HTR-8/SVneo (cell line): ENCODE data around the gene USP32.

Experiments
- DNase-seq: peaks from one replicate; pipeline ENCODE4 v3.0.0; 2011; ENCODE audit warnings: low spot score, mixed read lengths; ENCODE audit not compliant: insufficient read length
- FAIRE-seq: peaks from 2 replicates; lab custom pipeline; 2011; peaks lifted over from hg19 to GRCh38; lab: Jason Lieb, UNC

The USP32 gene

DNA sequence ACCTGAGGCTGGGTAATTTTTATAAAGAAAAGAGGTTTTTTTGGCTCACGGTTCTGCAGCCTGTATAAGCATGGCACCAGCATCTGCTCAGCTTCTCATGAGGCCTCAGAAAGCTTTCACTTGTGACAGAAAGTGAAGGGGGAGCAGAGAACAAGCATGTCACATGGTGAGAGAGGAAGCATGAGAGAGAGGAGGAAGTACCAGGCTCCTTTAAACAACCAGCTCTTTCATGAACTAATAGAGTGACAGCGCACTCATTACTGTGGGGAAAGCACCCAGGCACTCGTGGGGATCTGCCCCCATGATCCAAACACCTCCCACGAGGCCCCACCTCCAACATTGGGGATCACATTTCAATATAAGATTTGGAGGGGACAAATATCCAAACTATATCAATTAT, 86.8 kb downstream of the USP32 start:
- DNase-seq: no peak
- FAIRE-seq: no peak

DNA sequence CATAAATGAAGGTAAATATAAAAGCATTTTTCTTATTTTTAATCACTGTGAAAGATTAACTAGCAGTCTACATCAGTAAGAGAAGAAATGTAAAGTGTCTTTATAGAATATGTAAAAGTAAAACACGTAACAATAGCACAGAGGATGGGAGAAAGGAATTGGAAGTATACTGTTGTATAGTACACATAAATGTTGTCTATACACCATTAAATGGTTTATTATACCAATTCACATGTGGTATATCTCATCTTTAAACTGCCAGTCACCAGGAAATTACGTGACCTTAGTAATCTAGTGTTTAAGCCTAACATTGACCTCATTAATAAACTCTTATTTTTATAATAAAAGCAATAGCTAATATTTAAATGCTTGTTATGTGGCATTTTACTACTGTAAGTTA, 87.4 kb downstream of the USP32 start:
- DNase-seq (no peak), FAIRE-seq (no peak)

DNA sequence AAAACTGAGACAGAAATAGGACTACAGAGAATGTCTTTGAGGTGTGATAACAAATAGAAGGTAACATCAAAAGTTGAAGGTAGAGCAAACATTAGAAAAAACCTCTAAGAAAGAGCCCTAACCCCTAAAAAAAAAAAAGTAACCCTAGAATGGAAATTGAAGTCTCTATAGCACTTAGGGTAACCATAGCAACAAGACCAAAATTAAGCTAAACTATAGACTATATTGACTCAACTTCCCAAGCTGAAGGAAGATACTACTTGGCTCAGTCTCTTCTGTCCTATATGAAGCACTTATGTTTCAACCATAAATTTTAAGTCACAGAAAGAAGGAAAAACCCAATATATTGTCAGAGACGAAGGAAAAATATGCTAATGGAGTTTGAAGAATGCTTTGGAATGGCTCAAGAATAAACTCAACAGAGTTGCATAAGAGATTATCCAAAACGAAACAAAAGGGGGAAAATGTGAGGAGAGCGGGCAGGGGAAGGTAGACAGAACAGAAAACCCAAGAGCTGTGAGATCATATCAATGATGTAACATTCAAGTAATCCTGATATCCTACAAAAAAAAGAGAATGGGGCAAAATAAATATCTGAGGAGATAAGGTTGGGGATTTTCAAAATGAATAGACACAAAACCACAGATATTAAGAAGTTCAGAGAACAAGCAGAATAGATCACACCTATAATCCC, 88.4 kb downstream of the USP32 start:
- FAIRE-seq (no peak), DNase-seq (no peak)

DNA sequence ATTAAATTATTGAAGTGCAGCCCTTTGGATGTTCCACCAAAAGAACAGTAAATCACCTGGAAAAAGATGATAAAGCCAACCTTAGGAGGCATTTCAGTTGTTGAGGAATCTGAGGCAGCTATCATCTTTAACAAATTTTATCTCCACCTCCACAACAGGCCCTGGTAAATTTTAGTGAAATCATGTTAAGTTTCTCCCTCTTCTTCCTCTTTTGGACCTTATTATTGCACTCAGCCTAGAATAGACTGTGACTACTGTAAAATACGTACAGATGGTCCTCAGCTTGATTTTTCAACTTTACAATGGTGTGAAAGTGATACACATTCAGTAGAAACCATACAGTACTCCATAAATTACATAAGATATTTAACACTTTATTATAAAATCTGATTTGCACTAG, 90.3 kb downstream of the USP32 start:
- no peak for FAIRE-seq
- no peak for DNase-seq

DNA sequence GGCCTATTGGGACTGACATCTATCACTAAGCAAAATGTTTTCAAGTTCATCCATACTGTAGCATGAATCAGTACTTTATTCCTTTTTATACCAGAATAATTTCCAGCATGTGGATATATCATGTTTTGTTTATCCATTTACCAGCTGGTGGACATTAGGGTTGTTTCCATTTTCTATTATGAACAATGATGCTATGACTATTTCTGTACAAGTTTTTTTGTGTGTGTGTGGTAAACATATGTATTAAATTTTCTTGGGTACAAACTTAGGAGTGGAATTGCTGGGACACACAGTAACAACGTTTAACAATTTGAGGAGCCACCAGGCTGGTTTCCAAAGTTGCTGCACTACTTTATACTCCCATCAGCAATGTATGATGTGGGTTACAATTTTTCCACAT, 91.0 kb downstream of the USP32 start:
- FAIRE-seq (no peak), DNase-seq (no peak)

DNA sequence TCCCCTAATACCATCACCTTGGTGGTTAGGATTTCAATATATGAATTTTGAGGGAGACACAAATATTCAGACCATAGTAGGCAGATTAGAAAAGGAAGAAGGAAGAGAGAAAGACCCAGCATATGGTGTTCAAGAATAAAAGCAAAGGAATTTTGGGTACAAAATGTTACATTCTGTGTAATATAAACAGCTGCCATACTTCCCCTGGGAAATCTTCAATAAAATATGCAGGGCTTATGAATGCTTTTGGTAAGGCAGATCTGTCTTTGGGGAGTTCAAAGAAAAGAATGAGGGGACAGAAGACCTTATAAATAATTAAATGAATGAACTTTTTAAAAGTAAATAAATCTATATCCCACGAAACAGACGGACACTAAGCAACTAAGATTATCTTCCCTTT, 91.9 kb downstream of the USP32 start:
- no peak for FAIRE-seq

DNA sequence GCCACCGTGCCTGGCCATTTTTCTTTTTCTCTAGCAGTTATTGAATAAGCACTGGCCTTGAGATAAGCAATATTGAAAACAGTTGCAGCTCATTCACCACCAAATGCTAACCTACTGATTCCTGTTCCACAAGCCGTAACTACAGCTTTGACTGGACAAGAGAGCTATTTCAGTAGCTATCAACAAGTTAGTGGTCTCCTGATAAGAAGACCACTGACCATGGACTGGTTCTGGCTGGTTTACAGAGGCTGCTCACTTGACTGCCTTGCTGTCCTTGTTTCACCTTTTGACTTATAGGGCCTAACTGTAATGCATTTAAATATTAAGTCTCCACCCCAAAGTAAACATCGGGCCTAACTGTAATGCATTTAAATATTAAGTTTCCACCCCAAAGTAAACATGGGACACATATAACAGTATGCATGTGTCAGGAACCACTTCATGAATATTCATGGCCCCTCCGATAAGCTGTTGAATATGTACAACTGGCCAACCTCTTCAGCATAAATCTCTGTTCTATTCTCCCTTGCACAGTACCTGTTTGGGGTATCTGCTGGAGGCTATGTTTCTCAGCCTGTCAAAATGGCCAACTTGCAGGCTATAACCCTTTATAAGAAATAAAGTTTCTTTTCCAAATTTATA, 94.1 kb downstream of the USP32 start:
- FAIRE-seq (peak; percentile 76), DNase-seq (no peak)

More for the DNA sequence above, 91.9 kb downstream of the USP32 start:
- DNase-seq: no peak

DNA sequence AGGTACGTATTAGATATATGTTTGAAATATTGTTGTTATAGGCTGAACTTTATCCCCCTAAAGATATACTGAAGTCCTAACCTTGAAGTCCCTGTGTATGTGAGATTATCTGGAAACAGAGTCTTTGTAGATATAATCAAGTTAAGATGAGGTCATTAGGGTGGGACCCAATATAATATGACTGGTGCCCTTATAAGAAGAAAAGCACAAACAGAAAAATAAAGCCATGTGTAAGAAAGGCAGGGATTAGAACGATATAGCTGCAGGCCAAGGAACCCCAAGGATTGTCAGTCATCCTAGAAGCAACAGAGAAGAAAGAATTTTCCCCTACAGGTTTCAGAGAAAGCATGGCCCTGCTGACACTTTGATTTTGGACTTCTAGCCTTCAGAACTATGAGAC, 95.8 kb downstream of the USP32 start:
- DNase-seq (no peak), FAIRE-seq (no peak)

DNA sequence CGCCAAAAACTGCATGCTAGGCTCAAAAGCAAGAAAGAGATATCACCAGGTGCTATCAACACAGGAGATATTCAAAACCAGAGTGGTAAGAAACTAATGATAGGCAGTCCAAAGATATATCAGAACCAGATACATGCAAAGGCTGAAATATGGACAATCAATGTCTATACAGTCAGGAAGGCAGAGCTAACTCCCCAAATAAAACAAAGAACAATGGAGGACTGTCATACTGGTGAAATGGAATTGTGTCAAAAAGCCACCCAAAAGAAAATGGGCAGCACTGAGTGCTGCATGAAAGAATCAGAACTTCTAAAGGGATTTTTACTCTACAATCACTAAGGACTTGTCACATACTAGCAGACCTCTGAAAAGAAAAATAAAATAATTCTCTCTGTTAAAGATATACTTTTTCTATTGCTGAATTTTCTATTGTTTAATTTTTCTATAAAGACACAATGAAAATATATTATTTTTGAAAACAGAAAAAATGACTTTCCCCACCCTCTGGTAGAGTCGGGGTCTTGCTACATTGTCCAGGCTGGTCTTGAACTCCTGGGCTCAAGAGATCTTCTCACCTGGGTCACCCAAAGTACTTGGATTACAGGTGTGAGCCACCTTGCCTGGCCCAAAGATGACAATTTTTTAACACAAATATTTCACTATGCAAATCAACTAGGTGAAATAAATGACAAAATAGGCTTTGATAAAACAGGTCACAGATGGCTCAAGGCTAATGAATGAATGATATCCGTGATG, 98.2 kb downstream of the USP32 start:
- FAIRE-seq (peak; percentile 74), DNase-seq (no peak)

DNA sequence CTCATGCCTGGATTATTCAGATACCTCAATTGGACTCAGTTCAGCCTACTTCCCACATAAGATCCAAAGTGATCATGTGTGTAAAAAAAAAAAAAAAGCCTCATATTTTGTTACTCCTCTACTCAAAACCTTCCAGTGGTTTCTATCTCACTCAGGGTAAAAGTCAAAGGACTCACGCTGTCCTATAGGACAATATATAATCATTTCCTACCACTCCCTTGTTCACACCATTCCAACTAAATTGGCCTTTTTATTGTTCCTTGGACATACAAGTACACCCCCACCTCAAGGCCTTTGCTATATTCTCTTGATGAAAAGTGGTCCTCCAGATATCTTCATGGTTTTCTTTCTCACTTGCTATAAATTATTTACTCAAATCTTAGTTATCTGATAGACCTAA, 99.2 kb downstream of the USP32 start:
- FAIRE-seq (no peak), DNase-seq (no peak)

DNA sequence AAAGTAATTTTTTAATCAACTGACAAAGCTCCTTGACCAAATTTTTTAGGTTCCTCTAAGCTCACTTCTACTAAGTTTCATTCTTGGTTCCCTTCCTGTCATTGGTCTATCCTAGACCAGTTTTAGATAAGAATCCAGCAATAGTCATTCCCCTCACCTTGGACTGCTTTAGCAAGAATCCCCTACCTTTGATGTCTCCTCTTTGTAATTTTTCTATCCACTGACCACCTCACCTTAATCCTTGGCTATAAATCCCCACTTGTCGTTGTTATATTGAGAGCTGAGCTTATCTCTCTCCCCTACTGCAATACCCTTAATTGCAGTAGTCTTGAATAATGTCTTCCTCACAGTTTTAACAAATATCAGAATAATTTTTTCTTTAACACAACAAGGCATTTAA, 107.2 kb downstream of the USP32 start:
- FAIRE-seq: no peak
- no peak for DNase-seq

DNA sequence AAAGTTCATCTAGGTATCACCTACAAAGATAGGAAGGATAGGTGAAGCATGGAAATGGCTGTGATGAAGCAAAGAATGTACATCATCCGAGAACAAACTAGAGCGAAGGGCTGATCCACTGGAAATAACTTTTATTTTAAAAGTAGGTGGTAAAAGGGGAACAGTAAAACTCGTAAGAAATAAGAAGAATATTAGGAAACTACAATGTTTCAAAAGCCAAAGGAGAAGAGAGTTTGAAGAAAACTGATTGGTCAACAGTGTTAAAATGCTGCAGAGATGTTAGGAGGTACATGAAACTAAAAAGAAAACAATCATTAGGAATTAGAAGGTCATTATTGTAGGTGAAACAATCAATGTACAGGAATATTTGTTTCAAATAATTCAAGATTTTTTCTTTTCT, 108.1 kb downstream of the USP32 start:
- DNase-seq: no peak
- FAIRE-seq: no peak

DNA sequence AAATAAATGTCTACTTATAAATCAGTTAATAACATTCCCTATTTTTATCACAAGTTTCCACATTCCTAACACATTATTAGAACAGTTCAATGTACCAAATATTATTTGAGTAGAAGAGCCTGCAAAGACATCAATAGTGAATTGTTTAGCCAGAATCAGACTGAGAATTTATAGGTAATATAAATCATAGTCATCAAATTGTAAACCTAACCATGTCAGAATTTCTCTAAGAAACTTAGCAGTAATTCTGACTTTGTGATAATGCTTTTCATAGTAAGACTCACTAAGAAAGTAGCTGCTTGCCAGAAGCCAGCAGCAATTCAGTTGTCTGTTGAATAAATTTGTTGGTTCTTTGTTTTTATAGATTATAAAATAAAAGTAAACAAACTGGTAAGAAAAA, 111.3 kb downstream of the USP32 start:
- DNase-seq (no peak), FAIRE-seq (no peak)

DNA sequence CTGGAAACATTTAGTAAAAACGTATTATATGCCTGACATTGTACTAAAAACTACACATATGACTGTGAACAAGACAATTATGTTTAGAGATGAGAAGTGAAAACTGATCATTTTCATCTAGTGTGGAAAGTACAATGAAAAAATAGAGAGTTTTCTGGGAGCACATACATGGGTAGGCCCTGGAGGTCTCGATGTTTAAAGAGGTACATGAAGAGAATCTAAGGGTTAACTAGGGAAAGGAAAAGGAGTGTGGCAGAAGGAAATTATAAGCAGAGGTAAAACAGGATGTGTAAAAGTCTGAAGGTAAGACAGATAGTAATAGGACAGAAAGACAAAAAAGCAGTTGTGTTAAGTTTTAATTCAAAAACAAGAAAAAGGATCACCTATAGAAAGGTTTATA, 113.7 kb downstream of the USP32 start:
- no peak for FAIRE-seq
- no peak for DNase-seq

DNA sequence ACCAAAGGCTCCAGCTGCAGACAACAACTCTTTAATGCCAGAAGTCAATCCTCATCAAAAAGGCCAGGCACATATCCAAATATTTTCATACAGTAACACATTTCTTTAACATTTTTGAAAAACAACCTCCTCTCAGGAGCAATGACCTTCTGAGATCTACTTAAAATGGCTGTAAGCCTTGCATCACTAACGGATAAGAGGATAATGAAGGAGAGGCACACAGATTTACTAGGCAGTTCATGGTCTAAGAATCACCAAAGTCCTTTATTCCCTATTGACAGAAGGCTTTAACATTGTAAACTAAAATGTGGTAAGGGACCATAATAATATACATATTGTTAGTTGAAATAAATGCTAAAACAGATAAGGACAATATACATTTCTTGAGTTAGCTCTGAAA, 114.7 kb downstream of the USP32 start:
- DNase-seq: no peak
- peak; percentile 23 for FAIRE-seq

DNA sequence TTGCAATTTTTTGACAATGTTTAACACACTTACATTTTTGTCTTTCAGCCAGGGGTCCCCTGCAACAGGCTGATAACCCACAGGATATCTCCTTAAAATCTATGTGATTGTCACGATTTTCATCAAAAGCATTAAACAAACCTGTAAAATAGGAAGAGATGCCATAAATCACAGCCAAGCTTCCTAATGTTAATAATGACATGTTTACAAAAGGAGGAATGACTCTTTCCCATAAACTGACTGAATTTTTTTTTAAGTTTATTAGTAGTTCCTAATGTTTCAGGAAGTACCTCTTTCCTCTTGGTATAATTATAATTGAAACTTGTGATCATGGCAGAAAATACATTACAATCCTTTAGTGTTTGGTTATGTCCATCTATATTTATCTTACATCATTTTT, 122.5 kb downstream of the USP32 start:
- DNase-seq: no peak
- FAIRE-seq: no peak

DNA sequence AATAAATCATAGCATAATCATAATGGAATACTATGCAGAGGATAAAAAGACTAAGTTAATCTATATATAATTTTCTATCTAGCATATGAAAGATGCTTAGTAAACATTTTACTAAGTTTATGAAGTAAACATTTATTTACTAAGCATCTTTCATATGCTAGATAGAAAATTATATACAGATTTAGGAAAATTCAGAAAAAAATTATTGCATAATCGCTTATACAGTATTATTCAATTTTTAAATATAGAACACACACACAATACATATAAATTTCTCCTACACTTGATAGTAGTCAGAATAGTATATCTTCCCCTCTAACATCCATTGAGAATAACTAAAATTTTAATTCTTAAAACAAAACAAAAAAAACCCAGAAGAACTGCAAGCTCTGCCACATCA, 131.4 kb downstream of the USP32 start:
- no peak for DNase-seq
- FAIRE-seq: no peak

DNA sequence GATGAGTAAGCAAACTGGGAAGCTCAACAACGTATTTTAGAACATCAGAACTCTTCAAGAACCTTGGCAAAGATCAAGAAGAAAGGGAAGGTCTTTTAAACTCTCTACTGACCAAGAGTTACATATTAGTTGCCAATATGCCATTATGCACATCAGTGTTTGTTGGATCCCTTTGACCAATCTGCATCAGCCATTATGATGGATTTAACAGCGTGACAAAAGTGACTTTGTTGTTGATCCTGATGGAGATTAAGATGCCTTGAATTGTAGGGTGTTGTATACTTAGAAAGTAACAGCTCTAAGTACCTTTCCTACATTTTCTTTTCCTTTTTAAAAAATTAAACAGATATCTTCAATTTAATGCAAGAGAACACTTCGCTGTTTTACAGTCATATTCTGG, 133.6 kb downstream of the USP32 start:
- FAIRE-seq: peak; percentile 60
- DNase-seq: no peak

DNA sequence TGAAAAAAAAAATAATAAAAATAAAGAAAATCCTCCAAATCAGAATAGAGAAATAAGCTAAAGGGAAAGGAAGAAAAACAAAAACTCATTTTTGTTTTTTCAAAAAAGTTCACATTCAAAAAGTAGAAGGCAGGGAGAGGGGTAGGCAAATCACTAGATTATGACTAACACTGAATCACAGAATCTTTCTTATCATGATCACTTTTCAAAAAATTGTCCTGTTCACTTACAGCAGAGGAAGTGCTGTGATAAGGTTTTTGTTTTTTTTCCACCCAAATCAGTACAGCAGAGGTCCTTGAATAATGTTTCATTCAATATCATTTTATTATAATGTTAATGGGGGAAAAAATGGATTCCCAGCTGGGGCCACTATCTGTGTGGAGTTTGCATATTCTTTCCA, 135.8 kb downstream of the USP32 start:
- DNase-seq (no peak), FAIRE-seq (no peak)

DNA sequence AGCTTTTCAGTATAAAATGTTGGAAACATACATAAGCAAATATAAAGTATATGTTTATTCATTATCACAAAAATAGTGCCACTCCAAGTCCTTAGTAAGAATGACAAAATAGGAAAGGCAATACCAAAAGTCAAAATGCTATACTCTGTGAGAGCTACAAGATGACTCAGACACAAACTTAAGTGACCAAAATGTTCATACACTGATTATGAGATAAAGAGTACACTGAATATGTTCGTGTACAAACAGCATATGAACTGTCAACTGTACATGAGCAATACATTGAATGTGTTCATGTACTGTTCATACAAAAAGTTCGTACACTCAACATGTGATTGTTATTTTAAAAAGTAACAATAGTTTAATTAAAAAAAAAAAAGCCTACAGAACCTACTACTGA, 138.9 kb downstream of the USP32 start:
- DNase-seq (no peak), FAIRE-seq (peak; percentile 86)

DNA sequence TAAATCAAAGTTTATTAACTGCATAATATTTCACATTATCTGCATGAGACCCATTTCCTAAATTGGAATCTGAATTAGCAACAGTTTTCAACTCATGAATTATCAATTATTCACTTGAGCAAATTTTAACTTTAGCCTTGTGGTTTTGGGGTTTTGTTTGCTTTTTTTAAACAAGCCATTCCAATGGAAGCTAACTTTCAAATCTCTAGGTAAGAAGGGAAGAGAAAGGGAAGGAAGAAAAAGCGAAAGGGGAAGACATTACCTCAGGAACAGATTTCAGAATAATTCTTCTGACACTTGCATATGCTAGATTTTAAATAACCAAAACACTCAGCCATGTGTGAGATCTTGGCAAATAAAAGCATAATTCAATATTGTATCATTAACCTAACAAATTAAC, 139.5 kb downstream of the USP32 start:
- FAIRE-seq (no peak), DNase-seq (no peak)
